Endothelial cell (in vitro differentiated cells): ENCODE measurements around the gene ZNF341. TPM values are rescaled to one million over a fixed set of nuclear protein-coding genes. Genes with fewer than 3 reads are reported as not detected.

Source experiments
- DNase-seq: peaks from one replicate; pipeline ENCODE4 v3.0.0; 2021; ENCODE audit warnings: low spot score
- H3K27ac Mint-ChIP-seq: one replicate; pipeline ENCODE4 v1.8.0; 2021; ENCODE audit warnings: mixed read lengths, inconsistent platforms; ENCODE audit not compliant: unreplicated experiment
- H3K27me3 Mint-ChIP-seq: one replicate; pipeline ENCODE4 v1.8.0; 2021; ENCODE audit warnings: mild to moderate bottlenecking, moderate library complexity, mixed read lengths, inconsistent platforms; ENCODE audit not compliant: unreplicated experiment
- H3K36me3 Mint-ChIP-seq: one replicate; pipeline ENCODE4 v1.8.0; 2021; ENCODE audit warnings: mild to moderate bottlenecking, low read depth, mixed read lengths, inconsistent platforms; ENCODE audit not compliant: unreplicated experiment
- H3K4me1 Mint-ChIP-seq: one replicate; pipeline ENCODE4 v1.8.0; 2021; ENCODE audit warnings: mild to moderate bottlenecking, mixed read lengths, inconsistent platforms; ENCODE audit not compliant: unreplicated experiment
- H3K4me3 Mint-ChIP-seq: one replicate; pipeline ENCODE4 v1.8.0; 2021; ENCODE audit warnings: mild to moderate bottlenecking, mixed read lengths, inconsistent platforms; ENCODE audit not compliant: unreplicated experiment
- H3K9me3 Mint-ChIP-seq: one replicate; pipeline ENCODE4 v1.8.0; 2021; ENCODE audit warnings: mixed read lengths, inconsistent platforms; ENCODE audit not compliant: unreplicated experiment
- total RNA-seq: library from RNA; stranded (reverse); fragmentation: NEBNext Ultra II Directional; extraction: Animal tissue kit (Norgen Biotek cat#: 25700); gene quantifications from one replicate; pipeline ENCODE4 v1.2.1, GENCODE V29; 2021; ENCODE audit not compliant: unreplicated experiment
- TF ChIP-seq, protein P1 (sequence below): fragments of 200-600 bp; sonication (generic); IDR thresholded peaks from one replicate; pipeline ENCODE4 v1.5.0; 2021; ENCODE audit warnings: antibody characterized with exemption; ENCODE audit not compliant: unreplicated experiment

Gene ZNF341
- total RNA-seq, 1 donor from 2014 or later = 3.5 TPM

DNA sequence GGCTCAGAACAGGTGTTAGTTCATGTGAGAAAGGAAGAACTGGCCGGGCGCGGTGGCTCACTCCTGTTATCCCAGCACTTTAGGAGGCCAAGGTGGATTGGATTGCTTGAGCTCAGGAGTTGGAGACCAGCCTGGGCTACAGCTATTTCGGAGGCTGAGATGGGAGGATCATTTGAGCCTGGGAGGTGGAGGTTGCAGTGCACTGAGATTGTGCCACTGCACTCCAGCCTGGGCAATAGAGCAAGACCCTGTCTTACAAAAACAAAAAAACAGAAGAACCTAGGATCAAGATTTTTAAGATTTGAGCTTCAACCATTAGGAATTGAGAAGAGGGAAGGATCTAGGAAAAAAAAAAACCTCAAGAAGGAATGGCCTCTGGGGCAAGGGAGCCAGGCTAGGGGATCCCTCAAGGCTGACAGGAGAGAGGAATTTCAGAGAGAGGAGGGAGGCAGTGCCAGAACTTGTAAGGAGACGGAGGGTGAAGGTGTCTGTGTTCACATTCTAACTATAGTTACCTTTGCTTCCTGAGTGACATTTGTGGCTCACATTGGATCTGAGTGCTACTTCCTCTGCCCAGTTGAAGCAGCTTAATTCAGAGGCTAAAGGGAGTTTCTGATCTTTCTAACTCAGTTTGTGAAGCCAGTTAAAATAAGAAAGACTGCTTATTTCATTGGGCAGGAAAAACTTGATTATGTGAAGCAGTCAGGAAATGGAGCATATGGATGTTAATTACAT lies 105.5 kb downstream of the ZNF341 start:
- Mint-ChIP-seq H3K9me3 (no peaks in the 10 kb centered on the region), H3K4me1 (peaks cover 77% of the 10 kb centered on the region), H3K27me3 (peaks cover 2% of the 10 kb centered on the region), H3K4me3 (no peak overlapping the region), H3K36me3 (peaks cover 18% of the 10 kb centered on the region), H3K27ac (peak overlapping the region; percentile 72)
- DNase-seq = no peak
- TF ChIP-seq, protein P1, sequence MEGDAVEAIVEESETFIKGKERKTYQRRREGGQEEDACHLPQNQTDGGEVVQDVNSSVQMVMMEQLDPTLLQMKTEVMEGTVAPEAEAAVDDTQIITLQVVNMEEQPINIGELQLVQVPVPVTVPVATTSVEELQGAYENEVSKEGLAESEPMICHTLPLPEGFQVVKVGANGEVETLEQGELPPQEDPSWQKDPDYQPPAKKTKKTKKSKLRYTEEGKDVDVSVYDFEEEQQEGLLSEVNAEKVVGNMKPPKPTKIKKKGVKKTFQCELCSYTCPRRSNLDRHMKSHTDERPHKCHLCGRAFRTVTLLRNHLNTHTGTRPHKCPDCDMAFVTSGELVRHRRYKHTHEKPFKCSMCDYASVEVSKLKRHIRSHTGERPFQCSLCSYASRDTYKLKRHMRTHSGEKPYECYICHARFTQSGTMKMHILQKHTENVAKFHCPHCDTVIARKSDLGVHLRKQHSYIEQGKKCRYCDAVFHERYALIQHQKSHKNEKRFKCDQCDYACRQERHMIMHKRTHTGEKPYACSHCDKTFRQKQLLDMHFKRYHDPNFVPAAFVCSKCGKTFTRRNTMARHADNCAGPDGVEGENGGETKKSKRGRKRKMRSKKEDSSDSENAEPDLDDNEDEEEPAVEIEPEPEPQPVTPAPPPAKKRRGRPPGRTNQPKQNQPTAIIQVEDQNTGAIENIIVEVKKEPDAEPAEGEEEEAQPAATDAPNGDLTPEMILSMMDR = no peak

DNA sequence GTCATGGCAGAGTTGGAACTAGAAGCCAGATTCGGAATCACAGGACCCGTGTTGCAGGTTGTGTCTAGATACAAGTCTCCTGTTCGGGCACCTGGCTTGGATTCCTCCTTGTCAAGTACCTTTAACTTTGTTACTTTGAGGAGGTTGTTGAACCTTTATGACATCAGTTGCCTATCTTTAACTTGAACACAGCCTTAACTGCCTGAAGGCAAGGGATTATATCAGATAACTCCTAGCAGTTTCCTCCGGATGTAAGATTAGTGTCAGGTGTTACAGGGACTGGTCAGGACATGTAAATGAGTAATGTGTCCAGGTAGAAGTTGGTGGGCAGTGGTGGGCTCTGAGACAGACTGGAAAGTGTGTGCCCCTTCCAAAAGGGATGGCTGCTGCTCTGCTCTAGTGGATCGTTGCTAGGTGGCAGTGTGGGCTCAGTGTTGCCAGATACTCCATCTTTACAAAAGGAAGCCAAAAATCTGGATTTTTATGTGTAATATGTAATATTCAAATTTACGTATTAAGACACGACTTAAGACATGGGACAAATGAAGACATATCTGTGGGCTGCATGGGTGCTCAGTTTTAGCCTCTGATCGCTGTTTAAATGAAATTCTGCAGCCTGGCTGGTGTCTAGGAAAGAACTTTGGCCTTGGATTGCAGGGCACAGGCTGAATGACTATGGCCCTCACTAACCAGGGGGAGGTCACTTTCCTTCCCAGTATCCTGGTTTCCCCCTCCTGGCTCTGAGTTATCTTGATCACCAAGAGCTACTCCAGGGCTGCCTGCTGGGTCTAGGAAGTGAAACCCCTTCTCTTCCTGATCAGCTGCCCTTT lies 106.5 kb downstream of the ZNF341 start:
- peak overlapping the region; percentile 45 for H3K27ac Mint-ChIP-seq
- TF ChIP-seq, protein P1 = no peak
- DNase-seq = no peak
- H3K27me3 Mint-ChIP-seq = peaks cover 2% of the 10 kb centered on the region
- peaks cover 15% of the 10 kb centered on the region for H3K36me3 Mint-ChIP-seq
- peak overlapping the region; percentile 33 for H3K4me3 Mint-ChIP-seq
- H3K4me1 Mint-ChIP-seq = peaks cover 81% of the 10 kb centered on the region
- H3K9me3 Mint-ChIP-seq = no peaks in the 10 kb centered on the region

DNA sequence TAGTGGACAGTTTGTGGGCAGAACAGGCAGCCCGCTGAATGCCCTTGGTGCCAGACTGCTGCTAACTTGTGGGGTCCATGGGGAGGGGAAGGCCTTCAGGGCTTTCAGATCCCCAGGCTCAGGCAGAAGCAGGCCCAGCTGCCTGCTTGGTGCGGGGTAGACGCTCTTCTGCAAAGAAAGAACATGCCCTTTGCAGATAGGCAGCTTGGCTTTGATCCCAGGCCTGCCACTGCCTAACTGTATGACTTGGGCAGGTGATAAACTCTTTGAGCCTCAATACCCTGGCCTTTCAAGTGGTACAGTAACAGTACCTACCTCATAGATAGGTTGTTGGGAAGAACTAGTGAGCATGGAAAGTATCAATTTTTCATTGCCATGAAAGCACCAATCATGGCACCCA lies 107.8 kb downstream of the ZNF341 start:
- H3K36me3 Mint-ChIP-seq = peaks cover 9% of the 10 kb centered on the region
- no peak overlapping the region for H3K27ac Mint-ChIP-seq
- no peak overlapping the region for H3K4me3 Mint-ChIP-seq
- H3K27me3 Mint-ChIP-seq = no peaks in the 10 kb centered on the region
- peaks cover 84% of the 10 kb centered on the region for H3K4me1 Mint-ChIP-seq
- DNase-seq = no peak
- no peaks in the 10 kb centered on the region for H3K9me3 Mint-ChIP-seq
- TF ChIP-seq, protein P1 = no peak

DNA sequence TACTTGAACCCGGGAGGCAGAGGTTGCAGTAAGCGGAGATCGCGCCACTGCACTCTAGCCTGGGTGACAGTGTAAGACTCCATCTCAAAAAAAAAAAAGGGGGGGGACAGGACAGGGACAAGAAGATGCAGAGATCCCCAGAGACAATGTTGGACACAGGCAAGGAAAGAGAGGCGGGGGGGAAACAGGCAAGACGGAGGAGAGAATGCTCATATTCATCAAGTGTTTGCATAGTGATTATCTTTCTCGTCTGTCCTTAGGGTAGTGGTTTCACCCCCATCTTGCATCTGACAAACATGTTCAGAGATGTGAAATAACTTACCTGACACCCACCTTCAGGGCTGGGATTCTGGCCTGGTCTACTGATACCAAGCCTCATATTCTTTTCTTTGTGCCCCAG lies 108.4 kb downstream of the ZNF341 start:
- Mint-ChIP-seq H3K4me1 (peaks cover 84% of the 10 kb centered on the region), H3K27ac (no peak overlapping the region), H3K9me3 (no peaks in the 10 kb centered on the region), H3K36me3 (peaks cover 9% of the 10 kb centered on the region), H3K27me3 (no peaks in the 10 kb centered on the region), H3K4me3 (no peak overlapping the region)
- DNase-seq = no peak
- TF ChIP-seq, protein P1 = no peak
